Nephron (organoid): Measurements from ENCODE around the gene GLCCI1.

Source experiments
- H3K27ac Mint-ChIP-seq, 3 experiments: 2 replicates each; pipeline ENCODE4 v1.8.0; 2020; ENCODE audit warnings: mixed read lengths in 3 of 3, mild to moderate bottlenecking in 2 of 3, moderate library complexity in 1 of 3
- H3K27me3 Mint-ChIP-seq: 2 replicates; pipeline ENCODE4 v1.8.0; 2021; ENCODE audit warnings: low read depth, mild to moderate bottlenecking, moderate library complexity, mixed read lengths
- H3K36me3 Mint-ChIP-seq: 2 replicates; pipeline ENCODE4 v1.8.0; 2020; ENCODE audit warnings: low read depth, mixed read lengths
- H3K4me1 Mint-ChIP-seq: 2 replicates; pipeline ENCODE4 v1.8.0; 2020; ENCODE audit warnings: mixed read lengths
- H3K4me3 Mint-ChIP-seq, 3 experiments: 2 replicates each; pipeline ENCODE4 v1.8.0; 2020; ENCODE audit warnings: mild to moderate bottlenecking in 3 of 3, mixed read lengths in 3 of 3, moderate library complexity in 2 of 3
- H3K9me3 Mint-ChIP-seq: 2 replicates; pipeline ENCODE4 v1.8.0; 2020; ENCODE audit warnings: mixed read lengths
- TF ChIP-seq, protein P1 (sequence below), 3 experiments: fragments of 200-600 bp; sonication (generic); IDR thresholded peaks; one replicate each; pipeline ENCODE4 v1.5.0; 2021; ENCODE audit warnings: antibody characterized with exemption in 3 of 3; ENCODE audit not compliant: unreplicated experiment in 3 of 3

GLCCI1 gene

GRCh38 chr7:7969306-7970236 lies 975 bp downstream of the GLCCI1 start:
- no peaks in the 10 kb centered on the region for H3K27me3 Mint-ChIP-seq
- TF ChIP-seq, protein P1, sequence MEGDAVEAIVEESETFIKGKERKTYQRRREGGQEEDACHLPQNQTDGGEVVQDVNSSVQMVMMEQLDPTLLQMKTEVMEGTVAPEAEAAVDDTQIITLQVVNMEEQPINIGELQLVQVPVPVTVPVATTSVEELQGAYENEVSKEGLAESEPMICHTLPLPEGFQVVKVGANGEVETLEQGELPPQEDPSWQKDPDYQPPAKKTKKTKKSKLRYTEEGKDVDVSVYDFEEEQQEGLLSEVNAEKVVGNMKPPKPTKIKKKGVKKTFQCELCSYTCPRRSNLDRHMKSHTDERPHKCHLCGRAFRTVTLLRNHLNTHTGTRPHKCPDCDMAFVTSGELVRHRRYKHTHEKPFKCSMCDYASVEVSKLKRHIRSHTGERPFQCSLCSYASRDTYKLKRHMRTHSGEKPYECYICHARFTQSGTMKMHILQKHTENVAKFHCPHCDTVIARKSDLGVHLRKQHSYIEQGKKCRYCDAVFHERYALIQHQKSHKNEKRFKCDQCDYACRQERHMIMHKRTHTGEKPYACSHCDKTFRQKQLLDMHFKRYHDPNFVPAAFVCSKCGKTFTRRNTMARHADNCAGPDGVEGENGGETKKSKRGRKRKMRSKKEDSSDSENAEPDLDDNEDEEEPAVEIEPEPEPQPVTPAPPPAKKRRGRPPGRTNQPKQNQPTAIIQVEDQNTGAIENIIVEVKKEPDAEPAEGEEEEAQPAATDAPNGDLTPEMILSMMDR (IDR thresholded peaks at IDR 0.05; ENCODE audit: unreplicated experiment in 3 of 3) = no peak

DNA sequence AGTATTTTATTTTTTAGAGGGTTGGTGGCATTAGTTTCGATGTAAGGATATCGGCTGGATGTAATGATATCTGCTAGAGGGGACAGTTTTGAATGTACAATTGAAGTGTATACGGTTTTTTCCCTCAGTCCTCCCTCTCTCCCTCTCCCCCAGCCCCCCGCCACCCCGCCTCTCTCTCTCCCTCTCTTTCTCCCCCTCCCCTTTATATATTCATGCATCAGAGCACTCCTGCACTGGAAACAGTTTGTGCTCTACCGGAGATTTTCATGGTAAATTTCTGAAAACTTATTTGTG lies 1.6 kb downstream of the GLCCI1 start:
- H3K9me3 Mint-ChIP-seq = no peaks in the 10 kb centered on the region
- TF ChIP-seq, protein P1 (IDR thresholded peaks at IDR 0.05; ENCODE audit: unreplicated experiment in 3 of 3) = no peak
- peaks cover 10% of the 10 kb centered on the region for H3K4me1 Mint-ChIP-seq
- H3K27me3 Mint-ChIP-seq = no peaks in the 10 kb centered on the region
- no peak overlapping the region for H3K4me3 Mint-ChIP-seq
- no peak overlapping the region for H3K27ac Mint-ChIP-seq
- no peaks in the 10 kb centered on the region for H3K36me3 Mint-ChIP-seq

More at GRCh38 chr7:7969306-7970236, 975 bp downstream of the GLCCI1 start:
- Mint-ChIP-seq H3K4me1 (peaks cover 10% of the 10 kb centered on the region), H3K36me3 (no peaks in the 10 kb centered on the region), H3K27ac (no peak overlapping the region), H3K9me3 (no peaks in the 10 kb centered on the region), H3K4me3 (peak overlapping the region; percentile 65 to 87 (median 76))

DNA sequence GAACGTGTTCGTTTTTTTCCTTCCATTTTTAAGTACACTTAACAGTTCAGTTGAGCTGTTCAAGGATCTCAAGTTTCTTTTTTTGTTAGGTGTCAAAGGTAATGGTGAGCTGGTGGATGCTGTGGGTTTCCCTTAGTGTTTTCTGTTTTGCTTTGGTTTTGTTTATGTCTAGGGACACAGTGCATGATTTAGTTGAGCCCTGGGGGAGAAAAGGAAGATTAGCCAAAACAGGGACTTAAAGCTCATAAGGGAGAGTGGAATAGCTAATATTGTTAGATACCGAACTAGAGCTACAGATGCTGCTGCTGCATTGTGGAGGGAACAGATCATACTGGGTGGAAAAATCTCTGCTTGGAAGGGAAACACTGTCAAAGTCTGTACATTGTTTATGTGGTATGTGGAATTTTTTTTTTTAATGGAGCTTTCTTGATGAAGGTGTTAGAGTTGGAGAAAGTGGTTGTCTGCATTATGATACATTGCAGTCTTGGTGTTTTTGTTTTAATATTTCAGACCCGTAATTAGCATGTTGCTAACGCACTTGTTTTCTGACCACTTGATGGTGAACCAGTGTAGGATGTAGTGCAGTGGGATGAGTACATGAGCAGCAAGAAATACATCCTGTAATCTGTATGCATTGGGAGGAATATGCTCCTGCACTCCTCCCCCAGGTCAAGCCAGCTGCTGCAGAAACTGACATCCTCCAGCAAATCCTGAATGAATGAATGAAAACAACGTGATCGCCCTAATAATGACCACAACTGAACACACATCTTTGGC lies 2.1 kb downstream of the GLCCI1 start:
- TF ChIP-seq, protein P1 (IDR thresholded peaks at IDR 0.05; ENCODE audit: unreplicated experiment in 3 of 3) = no peak
- H3K4me3 Mint-ChIP-seq = no peak overlapping the region
- H3K9me3 Mint-ChIP-seq = no peaks in the 10 kb centered on the region
- H3K36me3 Mint-ChIP-seq = no peaks in the 10 kb centered on the region
- H3K27ac Mint-ChIP-seq = no peak overlapping the region
- peaks cover 10% of the 10 kb centered on the region for H3K4me1 Mint-ChIP-seq
- no peaks in the 10 kb centered on the region for H3K27me3 Mint-ChIP-seq

DNA sequence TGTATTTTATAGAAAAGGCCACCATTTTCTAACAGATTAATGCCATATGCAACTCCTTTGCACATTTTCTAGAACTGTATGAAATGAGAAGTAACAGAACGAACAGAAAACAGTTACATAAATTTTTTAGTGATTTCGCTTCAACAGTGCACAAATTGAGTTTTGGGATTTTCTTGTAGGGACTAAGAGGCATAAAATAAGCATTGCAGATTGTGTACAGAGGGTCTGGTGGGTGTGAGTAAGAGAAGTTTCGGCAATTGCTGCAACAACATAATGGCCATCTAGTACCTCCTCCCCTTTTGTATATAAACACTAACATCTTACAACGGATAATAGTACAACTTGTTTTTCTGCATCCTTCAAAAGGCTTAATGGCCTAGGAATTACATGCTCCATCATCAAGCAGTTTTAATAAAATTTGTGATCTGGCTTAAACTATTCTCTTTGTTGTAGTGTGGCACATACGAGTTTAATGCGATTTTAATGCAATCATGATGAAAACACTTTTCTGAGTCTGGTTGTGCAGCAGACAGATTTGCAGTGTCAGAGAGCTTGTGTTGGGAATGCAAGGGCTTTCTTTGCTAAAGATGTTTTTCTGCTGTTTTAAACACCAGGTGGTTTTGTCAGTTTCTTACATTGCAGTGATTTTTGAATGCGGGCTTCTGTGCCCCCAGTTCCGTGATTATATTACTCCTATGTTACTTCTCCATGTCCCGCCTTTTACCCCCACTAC lies 2.9 kb downstream of the GLCCI1 start:
- no peak overlapping the region for H3K27ac Mint-ChIP-seq
- H3K27me3 Mint-ChIP-seq = no peaks in the 10 kb centered on the region
- H3K4me1 Mint-ChIP-seq = peaks cover 10% of the 10 kb centered on the region
- no peaks in the 10 kb centered on the region for H3K36me3 Mint-ChIP-seq
- no peak overlapping the region for H3K4me3 Mint-ChIP-seq
- TF ChIP-seq, protein P1 (IDR thresholded peaks at IDR 0.05; ENCODE audit: unreplicated experiment in 3 of 3) = no peak
- no peaks in the 10 kb centered on the region for H3K9me3 Mint-ChIP-seq

DNA sequence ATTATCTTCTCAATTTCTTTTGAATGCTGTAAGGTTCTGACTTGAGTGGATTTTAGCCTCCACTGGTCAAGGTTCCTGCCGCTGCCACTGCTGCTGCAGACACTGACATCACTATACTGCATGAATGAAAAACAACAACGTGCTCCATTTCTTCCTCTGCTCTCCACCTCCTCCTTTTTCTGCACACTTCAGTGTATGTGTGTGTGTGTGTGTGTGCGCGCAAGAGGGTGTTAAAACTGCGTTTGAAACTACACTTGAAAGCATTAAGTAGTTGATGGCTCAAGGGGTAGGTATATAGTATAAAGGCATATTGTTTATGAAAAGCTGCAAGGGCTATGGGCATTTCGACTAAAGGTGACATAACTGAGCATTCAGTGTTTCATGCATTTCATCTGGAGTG lies 3.5 kb downstream of the GLCCI1 start:
- TF ChIP-seq, protein P1 (IDR thresholded peaks at IDR 0.05; ENCODE audit: unreplicated experiment in 3 of 3) = no peak
- Mint-ChIP-seq H3K4me1 (peaks cover 10% of the 10 kb centered on the region), H3K9me3 (no peaks in the 10 kb centered on the region), H3K4me3 (no peak overlapping the region), H3K27ac (no peak overlapping the region), H3K36me3 (no peaks in the 10 kb centered on the region), H3K27me3 (no peaks in the 10 kb centered on the region)
